ENCODE measurements around the gene ANKEF1. TPM values are rescaled to one million over a fixed set of nuclear protein-coding genes. Genes with fewer than 3 reads are reported as not detected.

ANKEF1 gene
- total RNA-seq, 1 experiment from 2014 or later = 8.3 TPM

DNA sequence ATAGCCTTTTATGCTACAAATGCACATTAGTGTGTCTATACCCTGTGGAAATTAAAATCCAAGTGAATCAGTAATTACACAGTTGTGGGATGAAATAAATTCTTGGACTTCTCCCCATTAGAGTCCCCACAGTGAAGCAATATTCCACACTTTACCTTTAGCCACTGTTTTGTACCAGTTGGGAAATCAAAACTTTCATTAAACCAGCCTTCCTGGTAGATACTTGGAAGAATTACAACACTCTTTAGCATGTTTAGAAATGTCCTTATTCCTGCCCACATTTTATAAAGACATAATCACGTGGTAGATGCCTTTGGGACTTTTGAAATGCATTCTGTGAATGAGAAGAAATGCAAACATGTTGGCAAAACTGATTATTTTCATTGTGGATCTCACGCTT is 49.0 kb upstream of the ANKEF1 start:
- no peak overlapping the region for H3K18ac ChIP-seq (ENCODE audit: insufficient read length, low read depth, low read length)

More for the DNA sequence above, 49.0 kb upstream of the ANKEF1 start:
- no peaks in the 10 kb centered on the region for H3K9me3 ChIP-seq (ENCODE audit: control insufficient read depth, low read depth, low read length)
- no peaks in the 10 kb centered on the region for H3K79me1 ChIP-seq (ENCODE audit: insufficient read depth, low read depth, low read length, poor library complexity, severe bottlenecking)
- H2BK15ac ChIP-seq (ENCODE audit: low read depth, low read length) = no peak overlapping the region
- no peaks in the 10 kb centered on the region for H3K36me3 Mint-ChIP-seq (ENCODE audit: insufficient read depth in 1 of 3, low read depth in 3 of 3)
- no peak overlapping the region for H3K27ac Mint-ChIP-seq
- DNase-seq = no peak
- no peak overlapping the region for H2BK12ac ChIP-seq (ENCODE audit: insufficient read length, low read depth, low read length)
- H3K9ac ChIP-seq (ENCODE audit: extremely low read depth, insufficient read length, low read length) = no peak overlapping the region
- no peak overlapping the region for H2BK20ac ChIP-seq (ENCODE audit: low read depth, low read length, poor library complexity, severe bottlenecking)
- no peak overlapping the region for H3K14ac ChIP-seq (ENCODE audit: insufficient read depth, low read length)
- no peaks in the 10 kb centered on the region for H4K20me1 ChIP-seq (ENCODE audit: control insufficient read depth, insufficient read depth, insufficient read length)
- no peak overlapping the region for H4K91ac ChIP-seq (ENCODE audit: insufficient read length, low read depth, low read length)
- no peaks in the 10 kb centered on the region for H3K4me1 ChIP-seq (ENCODE audit: insufficient read depth, low read length)
- H3K4me2 ChIP-seq (ENCODE audit: insufficient read depth, insufficient read length, low read length) = no peak overlapping the region
- peaks cover 9 to 13% of the 10 kb centered on the region in 2 experiments for H3K4me1 Mint-ChIP-seq
- no peak overlapping the region for H3K4ac ChIP-seq (ENCODE audit: low read depth, low read length)
- H3K4me3 Mint-ChIP-seq = no peak overlapping the region
- no peaks in the 10 kb centered on the region for H3K27me3 Mint-ChIP-seq (ENCODE audit: low read depth)
- H2BK5ac ChIP-seq (ENCODE audit: insufficient read length, low read length) = no peak overlapping the region
- no peak overlapping the region for H3K27ac ChIP-seq (ENCODE audit: insufficient read length, low read depth, low read length)
- H2BK120ac ChIP-seq (ENCODE audit: low read depth, low read length, poor library complexity, severe bottlenecking) = no peak overlapping the region
- no peaks in the 10 kb centered on the region for H3K23me2 ChIP-seq (ENCODE audit: insufficient read length, low read depth, low read length, poor library complexity, severe bottlenecking)
- H3K9me3 Mint-ChIP-seq = no peaks in the 10 kb centered on the region
- no peak overlapping the region for H2AFZ ChIP-seq (ENCODE audit: low read length)
- WGBS (ENCODE audit: extremely low coverage, insufficient read length, low lambda C conversion rate) = no CpG with 5 or more reads among the region's 2 CpGs
- no peaks in the 10 kb centered on the region for H3K27me3 ChIP-seq (ENCODE audit: insufficient read depth, low read length)
- no peak overlapping the region for H2AK5ac ChIP-seq (ENCODE audit: insufficient read length, low read length)
- H3K56ac ChIP-seq (ENCODE audit: insufficient read length, low read depth, low read length) = no peak overlapping the region
- no peak overlapping the region for H3K23ac ChIP-seq (ENCODE audit: insufficient read length, low read depth, low read length)
- H3T11ph ChIP-seq (ENCODE audit: low read length) = no peak overlapping the region
- no peak overlapping the region for H4K5ac ChIP-seq (ENCODE audit: insufficient read length, low read depth, low read length)
- H4K8ac ChIP-seq (replicated peaks; ENCODE audit: insufficient read length, low read depth, low read length) = no peak overlapping the region
- TF ChIP-seq, protein P1, sequence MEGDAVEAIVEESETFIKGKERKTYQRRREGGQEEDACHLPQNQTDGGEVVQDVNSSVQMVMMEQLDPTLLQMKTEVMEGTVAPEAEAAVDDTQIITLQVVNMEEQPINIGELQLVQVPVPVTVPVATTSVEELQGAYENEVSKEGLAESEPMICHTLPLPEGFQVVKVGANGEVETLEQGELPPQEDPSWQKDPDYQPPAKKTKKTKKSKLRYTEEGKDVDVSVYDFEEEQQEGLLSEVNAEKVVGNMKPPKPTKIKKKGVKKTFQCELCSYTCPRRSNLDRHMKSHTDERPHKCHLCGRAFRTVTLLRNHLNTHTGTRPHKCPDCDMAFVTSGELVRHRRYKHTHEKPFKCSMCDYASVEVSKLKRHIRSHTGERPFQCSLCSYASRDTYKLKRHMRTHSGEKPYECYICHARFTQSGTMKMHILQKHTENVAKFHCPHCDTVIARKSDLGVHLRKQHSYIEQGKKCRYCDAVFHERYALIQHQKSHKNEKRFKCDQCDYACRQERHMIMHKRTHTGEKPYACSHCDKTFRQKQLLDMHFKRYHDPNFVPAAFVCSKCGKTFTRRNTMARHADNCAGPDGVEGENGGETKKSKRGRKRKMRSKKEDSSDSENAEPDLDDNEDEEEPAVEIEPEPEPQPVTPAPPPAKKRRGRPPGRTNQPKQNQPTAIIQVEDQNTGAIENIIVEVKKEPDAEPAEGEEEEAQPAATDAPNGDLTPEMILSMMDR (conservative IDR thresholded peaks at IDR 0.05) = no peak
- H3K79me2 ChIP-seq (ENCODE audit: insufficient read depth, low read length) = no peaks in the 10 kb centered on the region

Data from H9 (cell line).